ENCODE measurements around the gene EN1.

DNA sequence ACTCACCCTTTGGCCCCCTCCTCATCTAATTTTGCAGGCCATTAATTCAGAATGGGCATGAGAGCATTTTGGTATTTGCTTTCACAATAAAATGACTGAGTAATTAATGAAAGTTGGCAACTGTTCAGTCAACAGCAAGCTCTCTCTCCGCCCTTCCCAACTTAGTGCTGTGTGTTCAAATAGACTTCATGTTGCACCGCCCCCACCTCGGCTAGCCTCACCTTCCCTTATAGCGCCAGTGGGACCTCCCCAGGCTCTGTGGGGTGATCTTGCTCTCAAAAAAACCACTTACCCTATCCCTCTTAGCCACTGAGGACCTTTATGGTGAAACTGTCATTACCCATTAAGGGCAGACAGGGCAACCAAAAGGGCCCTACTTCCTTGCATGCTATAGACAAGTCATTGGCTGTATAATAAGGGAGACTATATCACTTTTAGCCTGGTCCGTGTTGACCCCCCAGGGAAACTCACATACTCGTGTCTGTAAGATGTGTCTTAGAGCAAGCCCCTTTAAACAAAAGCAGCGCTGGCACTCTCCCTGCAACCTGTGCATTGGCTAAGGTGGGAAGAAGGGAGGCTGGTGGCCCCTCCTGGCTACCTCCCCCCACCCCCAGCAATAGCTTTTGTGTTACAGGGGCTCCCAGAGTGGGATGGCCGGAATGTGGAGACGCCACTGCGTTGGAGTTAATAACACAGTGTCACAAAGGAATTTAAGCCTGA, 15.2 kb downstream of the EN1 start:
- TF ChIP-seq, protein P1, sequence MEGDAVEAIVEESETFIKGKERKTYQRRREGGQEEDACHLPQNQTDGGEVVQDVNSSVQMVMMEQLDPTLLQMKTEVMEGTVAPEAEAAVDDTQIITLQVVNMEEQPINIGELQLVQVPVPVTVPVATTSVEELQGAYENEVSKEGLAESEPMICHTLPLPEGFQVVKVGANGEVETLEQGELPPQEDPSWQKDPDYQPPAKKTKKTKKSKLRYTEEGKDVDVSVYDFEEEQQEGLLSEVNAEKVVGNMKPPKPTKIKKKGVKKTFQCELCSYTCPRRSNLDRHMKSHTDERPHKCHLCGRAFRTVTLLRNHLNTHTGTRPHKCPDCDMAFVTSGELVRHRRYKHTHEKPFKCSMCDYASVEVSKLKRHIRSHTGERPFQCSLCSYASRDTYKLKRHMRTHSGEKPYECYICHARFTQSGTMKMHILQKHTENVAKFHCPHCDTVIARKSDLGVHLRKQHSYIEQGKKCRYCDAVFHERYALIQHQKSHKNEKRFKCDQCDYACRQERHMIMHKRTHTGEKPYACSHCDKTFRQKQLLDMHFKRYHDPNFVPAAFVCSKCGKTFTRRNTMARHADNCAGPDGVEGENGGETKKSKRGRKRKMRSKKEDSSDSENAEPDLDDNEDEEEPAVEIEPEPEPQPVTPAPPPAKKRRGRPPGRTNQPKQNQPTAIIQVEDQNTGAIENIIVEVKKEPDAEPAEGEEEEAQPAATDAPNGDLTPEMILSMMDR (conservative IDR thresholded peaks at IDR 0.05): no peak
- no peak for TF ChIP-seq ZFX (IDR thresholded peaks at IDR 0.05)

Measured in C4-2B (cell line).